GM12875 (cell line): Measurements from ENCODE around the gene CRYGD.

Source experiments
- H3K4me3 ChIP-seq: one replicate; pipeline ENCODE4 v1.5.1; 2011; ENCODE audit warnings: low read depth, low read length, control low read depth
- TF ChIP-seq, protein P1 (sequence below): IDR thresholded peaks from 2 replicates; pipeline ENCODE4 v1.5.1; 2011; ENCODE audit warnings: low read depth, mild to moderate bottlenecking, control low read depth, inconsistent platforms, low read length, moderate library complexity, borderline replicate concordance; ENCODE audit not compliant: insufficient read depth

The CRYGD gene

DNA sequence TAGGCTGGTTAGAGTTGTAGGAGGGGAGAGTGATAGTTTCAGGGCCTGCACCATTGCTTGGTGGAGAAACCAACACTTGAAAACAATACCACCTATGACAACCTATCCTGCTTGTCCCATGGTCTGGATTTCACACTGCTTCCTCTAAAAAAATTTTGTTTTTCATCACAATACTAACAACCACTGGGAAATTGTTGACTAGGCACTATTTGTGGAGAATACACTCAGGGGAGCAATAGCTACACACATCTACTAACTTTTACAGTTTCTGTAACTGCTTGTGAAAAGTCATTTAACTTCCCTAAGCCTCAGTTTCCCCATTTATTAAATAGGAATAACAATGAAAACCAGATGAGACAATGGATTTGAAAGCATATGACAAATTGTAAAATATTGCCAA, 25.8 kb upstream of the CRYGD start:
- TF ChIP-seq, protein P1, sequence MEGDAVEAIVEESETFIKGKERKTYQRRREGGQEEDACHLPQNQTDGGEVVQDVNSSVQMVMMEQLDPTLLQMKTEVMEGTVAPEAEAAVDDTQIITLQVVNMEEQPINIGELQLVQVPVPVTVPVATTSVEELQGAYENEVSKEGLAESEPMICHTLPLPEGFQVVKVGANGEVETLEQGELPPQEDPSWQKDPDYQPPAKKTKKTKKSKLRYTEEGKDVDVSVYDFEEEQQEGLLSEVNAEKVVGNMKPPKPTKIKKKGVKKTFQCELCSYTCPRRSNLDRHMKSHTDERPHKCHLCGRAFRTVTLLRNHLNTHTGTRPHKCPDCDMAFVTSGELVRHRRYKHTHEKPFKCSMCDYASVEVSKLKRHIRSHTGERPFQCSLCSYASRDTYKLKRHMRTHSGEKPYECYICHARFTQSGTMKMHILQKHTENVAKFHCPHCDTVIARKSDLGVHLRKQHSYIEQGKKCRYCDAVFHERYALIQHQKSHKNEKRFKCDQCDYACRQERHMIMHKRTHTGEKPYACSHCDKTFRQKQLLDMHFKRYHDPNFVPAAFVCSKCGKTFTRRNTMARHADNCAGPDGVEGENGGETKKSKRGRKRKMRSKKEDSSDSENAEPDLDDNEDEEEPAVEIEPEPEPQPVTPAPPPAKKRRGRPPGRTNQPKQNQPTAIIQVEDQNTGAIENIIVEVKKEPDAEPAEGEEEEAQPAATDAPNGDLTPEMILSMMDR = no peak
- H3K4me3 ChIP-seq = no peak overlapping the region

DNA sequence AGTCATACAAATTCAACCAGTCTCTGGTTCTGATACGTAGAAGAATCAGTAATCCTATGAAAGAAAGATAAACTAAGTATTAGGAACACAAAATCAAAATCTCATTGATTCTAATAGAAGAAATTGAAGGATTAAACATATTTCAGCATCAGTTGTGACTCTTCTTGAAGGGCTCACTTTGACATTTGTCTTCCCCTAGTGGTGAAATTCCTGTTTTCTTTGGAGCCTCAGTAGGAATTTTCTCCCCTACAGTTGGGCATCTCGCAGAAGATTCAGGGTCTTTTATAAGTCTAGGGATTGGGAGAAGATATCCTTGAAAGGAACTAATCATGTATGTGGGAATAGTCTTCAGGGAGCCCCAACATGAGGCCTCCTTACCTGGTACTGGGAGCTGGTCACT, 24.5 kb upstream of the CRYGD start:
- no peak overlapping the region for H3K4me3 ChIP-seq
- TF ChIP-seq, protein P1 = no peak

DNA sequence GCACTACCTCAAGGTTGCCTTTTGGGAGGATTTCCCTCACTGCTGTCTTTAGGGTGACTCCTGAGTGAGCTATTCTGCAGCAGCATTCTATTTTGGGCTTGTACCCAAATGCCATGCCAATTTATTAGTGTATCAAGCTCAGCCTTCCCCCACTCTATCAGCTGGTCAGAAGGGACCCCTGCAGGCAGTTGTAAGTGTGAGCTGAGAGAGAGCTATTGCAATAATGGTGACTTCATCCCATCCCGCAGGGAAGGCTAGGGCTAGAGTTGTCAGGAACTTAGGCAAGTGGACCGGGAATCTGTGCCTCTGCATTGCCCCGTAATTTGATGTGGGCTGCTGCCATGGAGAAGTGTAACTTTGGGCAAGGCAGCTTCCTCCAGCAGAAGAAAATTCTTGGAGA, 23.4 kb upstream of the CRYGD start:
- H3K4me3 ChIP-seq = no peak overlapping the region
- TF ChIP-seq, protein P1 = no peak

DNA sequence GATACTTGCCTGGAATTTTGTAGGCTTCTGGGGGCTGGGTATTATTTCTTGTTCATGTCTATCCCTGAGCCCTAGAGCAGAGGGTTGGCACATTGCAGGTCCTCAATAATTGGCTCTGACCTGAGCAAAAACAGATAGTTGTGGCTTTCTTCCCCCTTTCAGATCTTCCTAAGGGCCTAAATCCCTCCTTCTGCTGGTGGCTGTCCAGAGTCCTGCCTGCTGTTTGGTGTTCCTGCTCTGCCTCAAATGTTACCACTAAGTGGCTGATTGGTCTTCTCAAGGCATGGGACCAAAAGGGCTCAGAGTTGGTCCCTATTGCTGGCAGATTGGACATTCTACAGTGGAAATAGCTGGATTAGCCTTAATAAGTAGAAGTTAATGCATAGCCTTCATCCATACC, 22.7 kb upstream of the CRYGD start:
- no peak overlapping the region for H3K4me3 ChIP-seq
- TF ChIP-seq, protein P1 = no peak

DNA sequence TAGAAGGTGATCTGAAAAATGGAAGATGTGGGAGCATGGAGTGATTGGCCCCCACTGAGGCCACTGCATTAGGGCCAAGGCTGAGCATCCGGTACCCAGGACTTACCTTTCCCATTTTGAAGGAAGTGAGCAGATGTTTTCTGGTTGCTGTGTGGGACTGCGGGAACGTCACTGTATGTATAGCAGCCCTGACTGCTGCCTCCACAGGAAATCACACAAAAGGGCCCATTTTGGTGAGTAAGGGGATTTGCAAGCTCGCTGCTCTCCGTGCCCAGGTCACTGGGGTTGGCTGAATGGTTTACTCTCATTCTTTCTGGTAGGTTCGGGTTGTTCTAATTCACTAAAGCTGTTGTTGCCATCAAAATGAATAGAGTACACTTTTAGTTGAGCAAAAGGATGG, 21.7 kb upstream of the CRYGD start, which contains the start of gene CRYGB:
Gene CRYGB, minus strand, starts transcription at position 153 of the 400 bp plus-strand sequence. Its CDS starts 38 bp downstream, at position 115.
- no peak within 1 kb of the TSS for H3K4me3 ChIP-seq
- TF ChIP-seq, protein P1 = no peak

DNA sequence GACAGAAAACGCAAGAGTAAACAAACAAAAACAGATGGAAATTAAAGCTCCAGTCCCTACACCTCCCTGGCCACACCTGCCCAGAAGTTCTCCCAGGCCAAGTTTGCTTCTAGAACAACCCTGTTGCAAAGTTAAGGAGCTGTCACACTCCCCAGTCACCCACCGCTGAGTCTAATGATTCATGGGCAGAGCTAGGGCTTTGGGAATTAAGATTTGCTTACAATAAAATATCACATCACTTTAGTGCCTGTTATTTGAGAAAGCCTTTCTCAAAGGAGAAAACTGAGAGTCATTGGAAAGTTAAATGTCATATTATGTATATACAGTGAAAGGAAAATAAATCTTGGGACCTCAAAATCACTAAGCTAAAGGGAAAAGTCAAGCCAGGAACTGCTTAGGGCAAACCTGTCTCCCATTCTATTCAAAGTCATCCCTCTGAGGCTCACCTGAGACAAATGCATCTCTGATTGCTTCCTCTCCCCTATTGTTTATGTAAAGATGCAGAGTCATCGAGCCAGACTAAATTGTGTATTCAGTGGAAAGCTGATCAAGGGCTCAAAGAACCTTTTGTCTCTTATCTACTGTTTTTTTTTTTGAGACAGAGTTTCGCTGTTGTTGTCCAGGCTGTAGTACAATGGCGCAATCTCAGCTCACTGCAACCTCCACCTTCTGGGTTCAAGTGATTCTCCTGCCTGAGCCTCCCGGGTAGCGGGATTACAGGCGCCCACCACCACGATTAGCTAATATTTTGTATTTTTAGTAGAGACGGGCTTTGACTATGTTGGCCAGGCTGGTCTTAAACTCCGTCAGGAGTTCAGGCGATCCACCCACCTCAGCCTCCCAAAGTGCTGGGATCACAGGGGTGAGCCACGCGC, 18.8 kb upstream of the CRYGD start:
- TF ChIP-seq, protein P1 = no peak
- no peak overlapping the region for H3K4me3 ChIP-seq
